Measurements from ENCODE around the gene ATN1.

DNA sequence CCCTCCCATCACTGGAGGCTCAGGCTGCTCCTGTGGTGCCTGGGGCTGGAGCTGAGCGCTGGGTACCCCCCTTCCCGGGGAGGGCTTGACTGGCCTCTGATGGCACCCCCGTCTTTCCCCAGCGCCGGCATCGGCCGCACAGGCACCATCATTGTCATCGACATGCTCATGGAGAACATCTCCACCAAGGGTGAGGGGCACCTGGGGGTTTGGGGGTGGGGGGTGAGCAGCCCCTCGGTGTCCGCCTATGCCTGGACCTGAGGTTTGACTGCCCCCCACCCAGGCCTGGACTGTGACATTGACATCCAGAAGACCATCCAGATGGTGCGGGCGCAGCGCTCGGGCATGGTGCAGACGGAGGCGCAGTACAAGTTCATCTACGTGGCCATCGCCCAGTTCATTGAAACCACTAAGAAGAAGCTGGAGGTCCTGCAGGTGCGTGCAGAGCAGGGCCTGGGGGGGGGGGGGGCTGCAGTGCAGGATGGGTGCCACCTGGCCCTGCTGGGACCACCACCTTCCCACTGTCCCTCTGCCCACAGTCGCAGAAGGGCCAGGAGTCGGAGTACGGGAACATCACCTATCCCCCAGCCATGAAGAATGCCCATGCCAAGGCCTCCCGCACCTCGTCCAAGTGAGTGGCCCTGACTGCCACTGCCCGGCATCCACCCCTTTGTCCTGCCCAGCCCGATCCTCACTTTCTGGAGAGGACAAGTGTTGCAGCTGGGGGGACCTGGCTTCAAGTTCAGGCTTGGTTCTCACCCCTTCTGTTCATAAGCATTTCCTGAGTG lies 32.2 kb downstream of the ATN1 start:
- no peak for TF ChIP-seq SUZ12 (IDR thresholded peaks at IDR 0.05)
- TF ChIP-seq L3MBTL2 (conservative IDR thresholded peaks at IDR 0.05) = no peak
